ENCODE data around the gene RTN4RL1. TPM values are rescaled to one million over a fixed set of nuclear protein-coding genes. Genes with fewer than 3 reads are reported as not detected.
"Not testable (repeated sequence)": the region's sequence is repeated elsewhere in the genome, so short reads cannot be mapped to it uniquely, and the experiment has no call there.

The RTN4RL1 gene
- total RNA-seq, 1 donor from 2014 or later: 0.32 TPM

DNA sequence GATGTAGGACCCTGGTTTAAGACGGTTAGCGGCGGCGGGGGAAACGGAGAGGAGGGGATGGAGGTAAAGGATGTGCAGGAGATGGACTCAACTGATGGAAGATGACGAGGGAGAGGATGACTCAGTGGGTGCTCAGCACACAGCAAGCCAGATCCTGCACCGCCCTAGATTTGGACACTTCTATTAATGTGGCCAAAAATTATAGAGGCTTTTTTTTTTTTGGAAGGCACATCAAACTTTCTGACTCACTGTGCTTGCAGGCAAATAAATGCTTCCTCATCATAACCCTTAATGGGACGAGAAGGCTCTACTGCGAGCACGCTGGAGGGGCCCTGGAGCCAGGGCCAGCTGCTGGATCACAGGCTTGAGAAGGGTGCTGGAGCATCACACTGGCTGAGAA, 36.0 kb downstream of the RTN4RL1 start:
- intact Hi-C loops (cut with DNase I): no loop called here

DNA sequence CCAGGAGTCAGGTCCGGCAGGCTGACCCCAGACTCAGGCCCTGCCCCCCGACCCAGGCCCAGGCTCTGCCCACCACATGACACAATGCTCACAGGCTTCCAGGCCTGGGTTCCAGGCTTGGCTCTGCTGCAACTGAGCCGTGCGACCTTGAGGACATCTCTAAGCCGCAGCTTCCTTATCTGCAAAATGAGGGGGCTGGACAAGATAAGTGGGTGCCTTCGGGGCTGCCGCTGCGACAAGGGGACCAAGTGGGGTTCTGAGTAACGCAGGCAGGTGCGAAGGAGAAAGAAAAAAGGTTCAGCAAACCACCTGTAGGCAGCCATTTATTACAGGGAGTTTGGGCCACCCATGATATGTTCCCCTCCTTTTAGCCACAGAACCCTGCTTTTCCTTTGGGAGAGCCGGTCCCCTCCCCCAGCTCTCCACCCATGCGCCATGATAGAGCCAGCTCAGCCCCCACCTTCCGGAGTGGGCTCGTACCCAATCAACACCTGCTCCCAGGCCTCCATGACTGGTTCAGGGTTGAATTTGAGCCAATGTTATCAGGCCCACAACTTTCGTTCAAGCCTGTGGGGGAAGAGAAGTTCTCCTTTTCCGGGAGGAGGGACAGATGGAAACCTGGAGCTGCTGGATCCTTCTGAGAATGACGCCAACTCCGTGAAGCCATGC, 38.2 kb downstream of the RTN4RL1 start:
- DNase-seq (ENCODE audit: low spot score): no peak
- intact Hi-C loops (cut with DNase I): no loop called here

More for the DNA sequence above, 36.0 kb downstream of the RTN4RL1 start:
- DNase-seq (ENCODE audit: low spot score): no peak

DNA sequence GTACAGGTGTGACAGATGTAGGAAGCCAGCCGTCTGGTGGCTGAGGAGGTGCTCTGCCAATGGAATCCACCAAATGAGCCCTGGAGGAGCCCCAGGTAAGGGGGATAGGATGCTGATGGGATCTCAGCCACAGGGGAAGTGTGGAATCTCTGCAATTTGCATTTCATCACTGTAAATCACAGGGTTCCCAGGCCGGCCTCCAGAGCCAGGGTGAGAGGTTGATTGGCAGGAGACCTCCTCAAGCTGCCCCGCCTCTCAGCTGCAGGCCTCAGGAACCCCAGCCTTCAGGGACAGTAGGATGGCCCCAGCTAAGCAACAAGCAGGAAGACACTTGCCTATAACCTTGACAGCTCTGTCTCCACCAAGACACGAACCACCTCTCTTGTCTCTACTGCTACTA, 39.4 kb downstream of the RTN4RL1 start:
- intact Hi-C loops (cut with DNase I): no loop called here
- DNase-seq (ENCODE audit: low spot score): no peak

DNA sequence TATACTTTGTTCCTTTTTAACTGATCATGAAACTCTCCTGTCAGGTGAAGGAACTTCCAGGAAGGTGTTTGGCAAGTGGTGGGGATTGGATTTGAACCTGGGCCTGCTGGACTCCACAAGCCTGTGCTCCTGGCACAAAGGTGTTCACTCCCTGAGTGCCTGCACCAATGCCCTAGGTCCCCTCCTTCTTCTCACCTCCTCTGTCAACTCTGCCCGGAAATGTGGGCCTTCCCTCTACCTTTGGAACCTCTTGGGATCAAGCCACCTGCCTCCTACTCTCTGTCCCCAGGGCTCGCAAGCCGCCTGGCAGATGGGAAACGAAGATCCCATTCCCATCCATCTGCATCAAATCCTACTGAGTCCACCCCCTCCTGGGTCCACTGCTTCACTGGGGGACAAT, 40.0 kb downstream of the RTN4RL1 start:
- DNase-seq (ENCODE audit: low spot score): no peak
- intact Hi-C loops (cut with DNase I): no loop called here

DNA sequence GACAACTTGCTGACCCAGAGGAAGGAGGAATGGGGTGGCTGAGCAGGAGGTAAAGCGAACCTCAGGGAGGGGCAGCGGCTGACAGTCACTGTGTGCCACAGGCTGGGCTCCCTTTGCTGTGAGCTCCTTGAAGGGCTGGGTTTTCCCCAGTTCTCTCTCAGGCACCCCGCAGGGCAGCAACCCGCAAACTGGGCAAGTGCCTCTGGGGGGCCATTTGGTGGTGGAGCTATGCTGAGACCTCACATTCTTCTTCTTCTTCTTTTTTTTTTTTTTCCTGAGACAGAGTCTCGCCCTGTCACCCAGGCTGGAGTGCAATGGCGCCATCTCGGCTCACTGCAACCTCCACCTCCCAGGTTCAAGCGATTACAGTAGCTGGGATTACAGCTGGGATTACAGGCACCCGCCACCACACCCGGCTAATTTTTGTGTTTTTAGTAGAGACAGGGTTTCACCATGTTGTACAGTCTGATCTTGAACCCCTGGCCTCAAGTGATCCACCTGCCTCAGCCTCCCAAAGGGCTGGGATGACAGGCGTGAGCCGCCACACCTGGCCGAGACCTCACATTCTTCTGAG, 42.3 kb downstream of the RTN4RL1 start:
- intact Hi-C loops (cut with DNase I): not testable (repeated sequence)

DNA sequence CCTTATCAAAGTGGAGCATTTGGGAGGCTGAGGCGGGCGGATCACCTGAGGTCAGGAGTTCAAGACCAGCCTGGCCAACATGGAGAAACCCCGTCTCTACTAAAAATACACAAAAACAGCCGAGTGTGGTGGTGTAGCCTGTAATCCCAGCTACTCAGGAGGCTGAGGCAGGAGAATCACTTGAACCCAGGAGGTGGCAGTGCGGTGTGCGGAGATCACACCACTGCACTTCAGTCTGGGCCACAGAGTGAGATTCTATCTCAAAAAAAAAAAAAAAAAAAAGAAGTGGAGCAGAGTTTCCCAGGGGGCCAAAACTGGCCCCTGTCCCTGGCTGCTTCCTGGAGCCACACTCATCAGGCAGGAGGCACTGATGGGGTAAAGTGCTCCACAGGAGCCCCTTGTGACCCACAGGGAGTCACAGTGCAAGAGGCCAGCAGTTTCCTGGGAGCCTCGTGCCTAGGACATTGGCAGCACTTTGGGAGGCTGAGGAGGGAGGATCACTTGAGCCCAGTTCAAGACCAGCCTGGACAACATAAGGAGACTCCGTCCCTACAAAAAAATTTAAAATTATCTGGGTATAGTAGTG, 44.4 kb downstream of the RTN4RL1 start:
- intact Hi-C loops (cut with DNase I): no loop called here
- no peak for DNase-seq (ENCODE audit: low spot score)

More for the DNA sequence above, 42.3 kb downstream of the RTN4RL1 start:
- DNase-seq (ENCODE audit: low spot score): not testable (repeated sequence)

DNA sequence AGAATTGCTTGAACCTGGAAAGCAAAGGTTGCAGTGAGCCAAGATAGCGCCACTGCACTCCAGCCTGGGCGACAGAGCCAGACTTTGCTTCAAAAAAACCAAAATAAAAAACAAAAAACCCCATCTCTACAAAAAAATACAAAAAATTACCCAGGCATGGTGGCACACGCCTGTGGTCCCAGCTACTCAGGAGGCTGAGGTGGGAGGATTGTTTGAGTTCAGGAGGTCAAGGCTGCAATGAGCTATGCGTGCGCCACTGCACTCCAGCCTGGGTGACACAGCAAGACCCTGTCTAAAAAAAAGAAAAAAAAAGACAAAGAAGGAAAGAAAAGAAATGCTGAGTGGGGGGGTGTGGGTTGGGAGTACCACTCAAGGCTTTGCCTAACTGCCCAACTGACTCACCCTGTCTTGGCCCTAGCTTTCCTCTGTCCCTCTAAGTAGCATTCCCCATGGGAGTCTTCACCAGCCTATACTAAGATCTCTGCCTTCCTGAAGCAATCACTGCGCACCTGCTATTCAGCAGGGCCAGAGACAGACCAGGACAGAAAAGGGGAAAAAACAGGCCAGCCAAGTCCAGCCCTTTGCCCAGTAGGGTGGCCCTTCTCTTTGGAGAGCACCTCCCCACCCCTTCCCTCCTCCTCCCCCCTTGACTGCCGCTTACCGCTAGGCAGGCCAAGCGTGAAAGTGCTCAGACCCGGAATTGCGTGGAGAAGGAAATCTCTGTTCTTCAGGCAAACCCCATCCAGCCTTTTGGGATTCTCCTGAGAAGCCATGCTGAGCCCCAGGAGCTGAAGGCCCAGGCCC, 45.8 kb downstream of the RTN4RL1 start:
- intact Hi-C loops (cut with DNase I): no loop called here
- DNase-seq (ENCODE audit: low spot score): no peak

DNA sequence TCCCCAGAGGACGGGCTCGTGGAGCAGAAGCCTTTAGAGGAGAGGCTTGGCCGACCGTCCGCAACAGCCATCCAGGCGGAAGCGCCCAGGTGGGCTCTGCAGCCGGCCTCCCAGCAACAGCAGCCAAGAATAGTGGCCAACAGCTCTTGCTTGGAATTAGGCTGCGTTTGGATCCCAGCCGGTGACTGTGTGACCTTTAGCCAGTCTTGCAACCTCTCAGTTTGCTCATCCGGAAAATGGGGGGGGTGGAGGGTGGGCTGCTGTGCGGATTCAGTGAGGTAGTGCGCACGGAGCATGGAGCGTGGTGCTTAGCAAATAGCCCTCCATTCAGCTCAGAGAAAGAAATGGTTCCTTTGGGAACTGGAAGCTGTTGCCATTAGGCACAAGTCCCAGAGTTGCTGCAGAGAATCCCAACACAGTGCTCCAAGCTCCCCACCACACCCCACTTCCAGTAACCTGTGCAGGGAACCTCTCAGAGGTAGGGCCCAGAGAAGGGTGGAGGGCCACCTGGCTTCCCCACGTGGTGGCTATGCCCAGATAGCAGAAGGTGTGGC, 46.7 kb downstream of the RTN4RL1 start:
- intact Hi-C loops (cut with DNase I): no loop called here
- DNase-seq (ENCODE audit: low spot score): no peak

DNA sequence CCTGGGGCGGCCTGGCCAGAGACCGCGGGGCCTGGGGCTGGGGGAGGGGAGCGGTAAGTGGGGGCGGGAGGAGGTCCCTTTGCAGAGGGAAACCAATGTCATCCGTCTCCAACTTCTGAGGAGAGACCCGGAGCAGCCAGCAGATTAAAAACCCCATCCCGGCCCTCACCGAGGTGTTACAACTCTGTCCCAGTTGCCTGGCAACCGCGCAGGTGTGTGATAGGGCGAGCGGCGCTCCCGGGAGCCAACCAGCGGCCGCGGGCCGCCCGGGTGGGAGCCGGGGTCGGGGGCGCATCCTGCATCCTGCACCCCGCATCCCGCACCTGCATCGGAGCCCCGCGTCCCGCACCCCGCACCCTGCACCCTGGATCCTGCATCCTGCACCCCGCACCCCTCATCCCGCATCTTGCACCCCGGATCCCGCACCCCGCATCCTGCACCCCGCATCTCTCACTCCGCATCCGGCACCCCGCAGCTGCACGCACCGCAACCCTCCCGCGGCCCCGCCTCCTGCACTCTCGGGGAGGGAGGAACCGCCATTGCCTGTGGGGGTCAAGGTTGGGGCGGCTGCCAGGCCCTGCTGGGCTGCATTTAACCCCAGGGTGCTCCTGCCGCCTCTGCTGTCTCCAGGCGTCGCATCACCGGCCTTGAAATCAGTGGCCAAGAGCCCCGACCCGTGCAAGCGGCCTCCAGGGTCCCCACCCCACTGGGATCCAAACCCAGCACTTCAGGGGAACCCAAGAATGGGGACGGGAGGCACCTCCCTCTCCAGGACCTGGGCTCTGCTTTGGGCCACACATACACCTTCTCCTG, 47.3 kb downstream of the RTN4RL1 start:
- no peak for DNase-seq (ENCODE audit: low spot score)
- intact Hi-C loops (cut with DNase I): no loop called here

DNA sequence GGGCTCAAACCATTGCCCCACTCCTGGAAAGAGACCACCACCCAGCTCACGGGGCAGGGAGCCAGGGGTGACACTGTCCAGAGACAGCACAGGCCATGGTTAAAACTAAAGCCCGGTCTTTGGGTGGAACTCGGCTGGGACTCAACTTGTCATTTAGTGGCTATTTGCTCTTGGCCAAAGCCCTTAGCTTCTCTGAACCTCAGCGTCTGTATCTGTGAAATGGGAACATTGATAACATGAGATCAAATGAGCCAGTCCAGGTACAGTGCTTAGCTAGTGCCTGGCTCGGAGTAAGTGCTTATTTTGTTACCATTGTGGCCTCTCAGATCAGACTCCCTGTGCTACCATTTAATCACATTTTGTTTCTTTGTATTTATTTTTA, 48.5 kb downstream of the RTN4RL1 start:
- no peak for DNase-seq (ENCODE audit: low spot score)
- intact Hi-C loops (cut with DNase I): no loop called here

DNA sequence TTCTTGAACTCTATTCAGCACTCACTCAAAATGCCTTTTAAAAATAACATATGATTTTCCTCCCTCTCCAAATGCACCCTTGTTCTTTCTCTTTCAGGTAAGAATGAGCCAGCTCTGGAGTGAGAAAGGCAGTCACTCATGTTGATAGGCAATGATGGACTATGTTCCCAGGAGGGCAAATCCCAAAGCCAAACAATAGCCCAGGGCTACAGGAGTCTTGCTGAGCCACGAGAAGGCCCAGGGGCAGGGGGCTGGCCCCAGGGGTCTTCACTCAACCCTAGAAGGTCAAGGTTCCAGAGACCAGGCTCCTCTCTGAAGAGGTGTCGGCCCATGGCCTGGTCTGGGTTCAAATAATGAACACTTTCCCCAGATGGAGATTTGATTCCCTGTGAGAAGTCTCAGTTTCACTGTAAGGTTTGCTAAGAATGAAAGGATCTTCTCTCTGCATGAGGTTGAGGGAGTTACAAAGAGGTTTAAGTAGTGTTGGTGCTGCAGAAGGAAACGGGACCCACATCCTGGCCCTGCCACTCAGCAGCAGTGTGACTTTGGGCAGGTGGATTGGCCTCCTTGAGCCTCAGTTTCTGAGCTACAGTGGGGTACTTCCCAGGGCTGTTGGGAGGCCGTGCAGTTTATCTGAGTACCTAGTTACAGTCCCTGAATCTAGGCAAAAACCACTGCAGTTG, 49.0 kb downstream of the RTN4RL1 start:
- no peak for DNase-seq (ENCODE audit: low spot score)
- intact Hi-C loops (cut with DNase I): no loop called here

DNA sequence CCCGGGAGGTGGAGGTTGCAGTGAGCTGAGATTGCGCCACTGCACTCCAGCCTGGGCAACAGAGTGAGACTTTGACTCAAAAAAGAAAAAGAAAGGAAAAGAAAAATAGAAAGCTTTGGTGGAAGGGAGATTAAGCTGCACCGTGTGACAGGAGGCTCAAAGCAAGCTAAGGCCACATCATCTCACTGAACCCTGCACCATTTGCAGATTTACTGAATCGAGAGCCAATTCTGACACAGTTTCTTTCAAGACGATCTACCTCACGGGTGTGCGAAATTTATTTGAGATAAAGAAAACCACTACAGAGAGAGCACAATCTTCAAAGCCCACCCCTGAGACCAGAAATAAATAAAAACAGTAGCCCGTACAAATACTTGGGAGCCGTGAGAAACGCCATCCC, 49.6 kb downstream of the RTN4RL1 start:
- DNase-seq (ENCODE audit: low spot score): no peak
- intact Hi-C loops (cut with DNase I): no loop called here

DNA sequence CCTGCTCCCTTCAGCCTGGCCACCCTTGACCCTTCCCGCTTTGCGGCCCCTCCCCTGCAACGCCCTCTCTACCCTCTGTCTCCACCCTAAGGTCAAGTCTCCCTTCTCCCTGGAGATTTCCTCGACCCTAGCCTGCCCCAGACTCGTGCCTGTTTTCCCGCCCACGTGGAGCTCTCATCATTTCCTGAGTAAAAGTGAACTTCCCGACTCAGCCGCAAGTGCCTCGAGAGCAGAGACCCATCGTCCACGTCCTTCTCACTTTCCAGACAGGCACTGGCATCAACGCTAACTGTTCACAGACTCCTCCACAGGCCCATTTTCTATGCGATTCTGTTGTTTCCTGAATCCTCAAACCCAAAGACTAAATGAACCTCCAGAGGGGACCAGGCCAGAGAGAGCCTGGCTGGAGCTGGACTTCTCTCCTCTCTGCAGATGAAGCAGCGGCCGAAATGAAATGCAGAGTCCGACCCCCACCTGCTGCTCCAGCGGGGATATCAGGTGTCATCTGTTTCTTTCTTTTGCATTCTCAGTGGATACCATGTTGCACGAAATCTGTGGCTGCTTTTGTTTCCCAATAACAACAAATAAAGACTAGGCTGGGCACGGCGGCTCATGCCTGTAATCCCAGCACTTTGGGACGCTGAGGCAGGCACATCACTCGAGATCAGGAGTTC, 52.5 kb downstream of the RTN4RL1 start:
- intact Hi-C loops (cut with DNase I): no loop called here
- DNase-seq (ENCODE audit: low spot score): no peak

DNA sequence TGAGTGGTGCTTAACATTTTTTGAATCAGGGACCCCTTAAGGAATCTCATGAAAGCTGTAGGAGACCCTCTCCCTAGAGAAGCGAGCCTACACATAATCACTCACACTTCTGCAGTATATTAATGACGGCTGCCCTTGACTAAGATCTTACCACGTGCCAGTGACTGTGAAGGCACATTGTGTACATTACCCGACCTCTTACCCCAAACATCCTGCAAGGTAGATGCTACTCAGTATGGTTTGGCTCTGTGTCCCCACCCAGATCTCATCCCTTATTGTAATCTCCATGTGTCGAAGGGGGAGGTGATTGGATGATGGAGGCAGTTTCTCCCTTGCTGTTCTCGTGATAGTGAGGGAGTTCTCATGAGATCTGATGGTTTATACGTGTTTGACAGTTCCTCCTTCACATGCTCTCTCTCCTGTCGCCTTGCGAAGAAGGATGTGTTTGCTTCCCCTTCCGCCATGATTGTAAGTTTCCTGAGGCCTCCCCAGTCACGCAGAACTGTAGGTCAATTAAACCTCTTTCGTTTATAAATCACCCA, 54.2 kb downstream of the RTN4RL1 start:
- intact Hi-C loops (cut with DNase I): no loop called here

DNA sequence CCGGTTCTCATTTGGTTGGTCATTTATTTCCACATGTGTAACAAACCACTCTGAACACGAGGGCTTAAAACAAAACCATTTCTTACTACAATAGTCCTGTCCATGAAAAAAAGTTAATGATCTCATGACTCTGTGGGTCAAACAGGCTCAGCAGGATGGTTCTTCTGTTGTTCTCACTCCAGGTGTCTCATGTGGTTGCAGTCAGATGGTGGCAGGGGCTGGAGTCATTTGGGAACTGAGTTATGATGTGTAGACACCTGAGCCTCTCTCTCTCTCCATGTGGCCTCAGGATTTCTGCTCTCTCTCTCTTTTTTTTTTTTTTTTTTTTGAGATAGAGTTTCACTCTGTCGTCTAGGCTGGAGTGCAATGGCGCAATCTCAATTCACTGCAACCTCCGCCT, 55.4 kb downstream of the RTN4RL1 start:
- DNase-seq (ENCODE audit: low spot score): no peak
- intact Hi-C loops (cut with DNase I): no loop called here

More for the DNA sequence above, 54.2 kb downstream of the RTN4RL1 start:
- DNase-seq (ENCODE audit: low spot score): no peak

DNA sequence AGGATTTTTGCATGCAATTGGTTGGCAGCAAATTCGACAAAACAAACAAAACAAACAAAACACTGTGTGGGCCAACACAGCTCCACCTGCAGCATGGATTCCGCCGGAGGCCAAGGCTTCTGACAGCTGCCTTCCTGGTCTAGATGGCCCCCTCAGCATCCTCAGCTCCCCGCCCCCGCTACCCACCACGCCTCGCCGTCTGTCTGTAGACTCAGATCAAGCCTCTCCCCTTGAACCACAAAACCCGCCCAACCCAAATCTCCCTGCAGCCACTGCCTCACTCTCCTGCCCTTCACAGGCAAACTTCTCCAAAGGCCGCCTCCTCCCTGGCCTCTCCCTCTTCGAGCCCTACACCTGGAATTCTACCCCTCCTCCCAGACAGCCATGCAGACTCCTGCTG, 57.9 kb downstream of the RTN4RL1 start:
- intact Hi-C loops (cut with DNase I): no loop called here
- no peak for DNase-seq (ENCODE audit: low spot score)

DNA sequence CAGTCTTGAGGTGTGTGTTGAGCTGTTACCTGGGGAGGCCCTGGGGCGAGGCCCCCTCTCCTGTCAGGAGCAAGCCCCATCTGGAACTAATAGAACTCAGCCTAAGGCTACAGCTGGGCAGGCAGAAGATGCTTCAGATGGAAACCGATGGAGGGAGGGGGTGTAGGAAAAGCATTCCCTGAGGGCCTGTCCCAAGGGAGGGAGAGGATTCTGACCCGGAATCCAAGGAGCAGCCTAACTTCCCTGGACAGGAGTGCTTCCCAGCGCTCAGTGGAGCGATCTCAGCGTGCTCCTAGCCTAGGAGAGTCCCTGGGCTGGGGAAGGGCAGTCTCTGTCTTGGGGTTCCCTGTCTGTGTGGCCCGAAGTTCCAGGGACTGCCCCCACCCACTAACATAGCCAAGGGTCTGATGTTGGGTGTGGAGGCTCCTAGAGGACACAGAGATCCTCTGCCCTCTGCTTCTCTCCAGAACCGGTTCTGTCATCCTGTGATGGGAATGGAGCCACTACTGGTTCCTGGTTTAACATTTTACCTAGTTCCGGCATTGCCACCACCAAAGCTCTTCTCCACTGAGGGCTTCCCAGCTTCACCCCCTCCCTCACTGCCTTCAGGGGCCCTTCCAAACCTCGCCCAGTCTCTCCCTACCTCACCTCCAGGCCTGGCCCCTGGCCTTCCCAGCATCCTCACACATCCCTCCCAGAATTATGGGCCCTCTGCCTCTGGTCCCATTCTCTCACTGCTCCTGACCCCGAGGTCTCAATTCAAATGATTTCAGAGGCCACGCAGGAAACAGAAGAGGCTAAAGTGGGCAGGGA, 58.7 kb downstream of the RTN4RL1 start:
- intact Hi-C loops (cut with DNase I): no loop called here
- no peak for DNase-seq (ENCODE audit: low spot score)
